ENCODE measurements around the gene SLC5A10.

DNA sequence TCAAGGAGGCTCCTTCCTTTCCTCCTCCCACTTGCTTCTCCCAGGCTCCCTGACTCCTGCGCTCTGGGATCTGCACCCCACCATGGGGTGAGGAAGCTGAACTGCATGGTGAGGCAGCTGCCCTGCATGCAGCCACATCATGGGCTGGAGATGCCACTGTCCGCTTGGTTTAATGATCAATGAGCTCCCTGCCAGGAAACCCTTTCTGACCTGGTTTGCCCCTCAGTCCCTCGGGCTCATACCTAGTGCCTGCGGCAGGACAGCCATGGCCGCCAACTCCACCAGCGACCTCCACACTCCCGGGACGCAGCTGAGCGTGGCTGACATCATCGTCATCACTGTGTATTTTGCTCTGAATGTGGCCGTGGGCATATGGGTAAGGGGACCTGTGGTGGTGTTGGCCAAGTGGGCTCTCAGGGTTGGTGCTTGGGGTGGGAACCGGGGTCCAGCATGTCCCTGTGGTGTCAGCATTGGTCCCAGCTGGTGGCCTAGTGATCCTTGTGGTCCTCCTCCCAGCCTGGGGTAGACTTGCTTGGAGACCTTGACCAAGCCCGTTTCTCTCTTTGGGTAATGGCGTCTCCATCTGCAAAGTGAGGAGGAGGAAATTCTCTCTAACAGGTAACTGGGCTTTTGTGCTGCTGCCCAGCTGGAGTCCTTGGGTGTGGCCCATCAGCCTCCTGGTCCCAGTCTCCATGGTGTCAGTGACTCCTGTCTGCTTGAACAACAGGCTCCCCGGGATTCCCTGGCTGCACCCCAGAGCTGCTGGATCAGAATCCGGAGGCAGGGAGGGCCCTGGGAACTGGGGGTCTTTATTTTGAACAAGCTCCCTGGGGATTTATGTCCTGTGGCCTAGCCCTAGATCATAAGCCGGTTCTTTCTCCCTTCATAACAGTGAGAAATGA, at the start of gene SLC5A10:
- TF ChIP-seq, protein P1, sequence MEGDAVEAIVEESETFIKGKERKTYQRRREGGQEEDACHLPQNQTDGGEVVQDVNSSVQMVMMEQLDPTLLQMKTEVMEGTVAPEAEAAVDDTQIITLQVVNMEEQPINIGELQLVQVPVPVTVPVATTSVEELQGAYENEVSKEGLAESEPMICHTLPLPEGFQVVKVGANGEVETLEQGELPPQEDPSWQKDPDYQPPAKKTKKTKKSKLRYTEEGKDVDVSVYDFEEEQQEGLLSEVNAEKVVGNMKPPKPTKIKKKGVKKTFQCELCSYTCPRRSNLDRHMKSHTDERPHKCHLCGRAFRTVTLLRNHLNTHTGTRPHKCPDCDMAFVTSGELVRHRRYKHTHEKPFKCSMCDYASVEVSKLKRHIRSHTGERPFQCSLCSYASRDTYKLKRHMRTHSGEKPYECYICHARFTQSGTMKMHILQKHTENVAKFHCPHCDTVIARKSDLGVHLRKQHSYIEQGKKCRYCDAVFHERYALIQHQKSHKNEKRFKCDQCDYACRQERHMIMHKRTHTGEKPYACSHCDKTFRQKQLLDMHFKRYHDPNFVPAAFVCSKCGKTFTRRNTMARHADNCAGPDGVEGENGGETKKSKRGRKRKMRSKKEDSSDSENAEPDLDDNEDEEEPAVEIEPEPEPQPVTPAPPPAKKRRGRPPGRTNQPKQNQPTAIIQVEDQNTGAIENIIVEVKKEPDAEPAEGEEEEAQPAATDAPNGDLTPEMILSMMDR (IDR thresholded peaks at IDR 0.05; ENCODE audit: insufficient read depth, low read length): no peak
- TF ChIP-seq POLR2AphosphoS5 (IDR thresholded peaks at IDR 0.05; ENCODE audit: low read depth): no peak
